Prostate gland (tissue), 2 donors: ENCODE data around the gene MICAL3. TPM values are rescaled to one million over a fixed set of nuclear protein-coding genes. Genes with fewer than 3 reads are reported as not detected.

ENCODE experiments used
- DNase-seq: peaks from one replicate; pipeline ENCODE4 v3.0.0-alpha.2; 2019; ENCODE audit warnings: low spot score
- H3K27ac ChIP-seq, 2 donors: fragments of 200-600 bp; sonication (generic); 2 replicates each; pipeline ENCODE4 v1.5.1; 2017 to 2019
- H3K27me3 ChIP-seq: fragments of 200-600 bp; sonication (generic); replicated peaks from 2 replicates; pipeline ENCODE4 v1.5.1; 2019; ENCODE audit not compliant: insufficient read depth
- H3K36me3 ChIP-seq, 2 donors: fragments of 200-600 bp; sonication (generic); 1 replicate in 1 of 2; 2 replicates in 1 of 2; pipeline versions ENCODE4 v1.5.1 to v1.8.1; 2017 to 2019
- H3K4me1 ChIP-seq: fragments of 200-600 bp; sonication (generic); replicated peaks from 2 replicates; pipeline ENCODE4 v1.5.1; 2019
- H3K4me3 ChIP-seq, 2 donors: fragments of 200-600 bp; sonication (generic); 2 replicates each; pipeline ENCODE4 v1.5.1; 2017 to 2019
- H3K9me3 ChIP-seq: fragments of 200-600 bp; sonication (generic); 2 replicates; pipeline ENCODE4 v1.5.1; 2017
- CTCF ChIP-seq, 4 experiments: fragments of 200-600 bp in 2 of 4; fragments of 450-650 bp in 2 of 4; sonication (generic) in 2 of 4; IDR thresholded peaks; 1 replicate in 3 of 4; 2 replicates in 1 of 4; pipeline ENCODE4 v1.5.1; 2016 to 2019; ENCODE audit warnings: antibody characterized with exemption in 4 of 4, mild to moderate bottlenecking in 2 of 4, moderate library complexity in 2 of 4
- POLR2A ChIP-seq: fragments of 450-650 bp; IDR thresholded peaks from one replicate; pipeline ENCODE4 v1.6.1; 2016; ENCODE audit warnings: antibody characterized with exemption, mild to moderate bottlenecking
- POLR2AphosphoS5 ChIP-seq: sonication (generic); formaldehyde crosslinking; IDR thresholded peaks from one replicate; pipeline ENCODE4 v1.6.1; 2017; ENCODE audit warnings: antibody characterized with exemption
- WGBS: methylation state at CpG from one replicate; pipeline ENCODE4 v1.1.5; 2018; 5-methylcytosine and 5-hydroxymethylcytosine counted together
- intact Hi-C: fragments of 100-400 bp; cut with DNase I; formaldehyde crosslinking; loops from one replicate; pipeline ENCODE4 v1.14.2; 2022
- total RNA-seq, 2 donors: library from RNA; depleted of rRNA; stranded (reverse); fragments of >200 nt; gene quantifications; one replicate each; pipeline ENCODE4 v1.1.0, GENCODE V29; 2016

MICAL3 gene
- total RNA-seq, 2 donors from 2014 or later, result 58.6 to 78.7 TPM

- intact Hi-C loops, result loop anchor here (5.0 kb wide), 1 partner anchor 35 kb away; no protein-coding TSS in a partner anchor
- H3K27me3 ChIP-seq, result no peaks in the 10 kb centered on the region
- H3K4me3 ChIP-seq, result no peak overlapping the region
- H3K9me3 ChIP-seq, result no peaks in the 10 kb centered on the region
- no peak for DNase-seq
- no peaks in the 10 kb centered on the region for H3K4me1 ChIP-seq
- TF ChIP-seq CTCF (IDR thresholded peaks at IDR 0.05) (no peak), POLR2AphosphoS5 (no peak), POLR2A (no peak)
- no peak overlapping the region for H3K27ac ChIP-seq
- no peaks in the 10 kb centered on the region for H3K36me3 ChIP-seq
- 73% methylated on average over 21 of the region's 21 CpGs for WGBS
These were observed 252.0 kb downstream of the MICAL3 start for GRCh38 chr22:17772249-17772957.

DNA sequence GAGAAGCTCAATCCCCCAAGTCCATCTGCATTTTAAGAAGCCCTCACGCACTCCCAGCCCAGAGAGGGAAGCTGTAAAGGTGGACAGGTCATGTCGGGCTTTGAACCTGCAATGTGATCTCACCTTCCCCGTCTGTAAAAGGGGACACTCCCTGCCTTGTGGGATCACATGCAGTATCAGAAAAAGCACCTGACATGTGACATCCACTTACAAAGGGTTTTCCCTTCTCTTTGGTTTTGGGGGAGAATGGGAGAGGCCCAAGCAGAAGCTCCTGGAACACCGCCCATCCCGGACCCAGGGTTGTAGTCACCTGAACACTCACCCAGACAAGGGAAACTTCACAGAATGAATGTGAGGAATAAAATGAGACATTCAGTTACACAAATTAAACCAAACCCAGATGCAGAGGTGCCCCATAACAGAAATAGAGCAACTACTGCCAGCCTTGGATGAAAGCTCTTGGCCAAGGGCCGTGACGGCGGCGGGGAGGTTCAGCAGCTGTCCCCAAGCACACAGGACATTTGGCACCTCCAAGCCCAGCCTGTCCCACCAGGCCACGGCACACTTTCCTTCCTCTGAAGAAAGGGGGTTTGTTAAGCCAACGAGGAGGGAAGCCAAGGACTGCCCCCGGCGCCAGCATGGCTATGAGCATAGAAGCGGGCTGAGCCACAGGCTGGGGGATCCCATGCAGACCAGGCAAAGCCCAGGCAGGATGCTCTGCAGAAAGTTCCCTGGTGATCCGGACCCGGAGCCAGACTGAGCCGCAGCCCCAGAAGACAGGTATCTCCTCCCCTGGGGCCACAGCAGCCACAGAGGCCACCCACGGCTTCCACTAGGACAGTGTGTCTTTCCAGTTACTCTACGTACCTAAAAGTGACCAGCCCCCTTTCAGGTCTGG, 253.9 kb downstream of the MICAL3 start:
- Histone ChIP-seq H3K27ac (no peak overlapping the region), H3K9me3 (no peaks in the 10 kb centered on the region), H3K4me1 (no peaks in the 10 kb centered on the region), H3K4me3 (no peak overlapping the region), H3K27me3 (no peaks in the 10 kb centered on the region), H3K36me3 (no peaks in the 10 kb centered on the region)
- intact Hi-C loops, result loop anchor here (5.0 kb wide), 1 partner anchor 33 kb away; no protein-coding TSS in a partner anchor
- TF ChIP-seq POLR2AphosphoS5 (no peak), POLR2A (no peak), CTCF (IDR thresholded peaks at IDR 0.05) (no peak)
- DNase-seq, result no peak
- WGBS, result 85% methylated on average over 19 of the region's 19 CpGs

GRCh38 chr22:17769716-17770082, 254.7 kb downstream of the MICAL3 start:
- TF ChIP-seq POLR2AphosphoS5 (no peak), POLR2A (no peak), CTCF (IDR thresholded peaks at IDR 0.05) (no peak)
- H3K9me3 ChIP-seq, result no peaks in the 10 kb centered on the region
- H3K4me3 ChIP-seq, result no peak overlapping the region
- no peaks in the 10 kb centered on the region for H3K36me3 ChIP-seq
- 78% methylated on average over 9 of the region's 9 CpGs for WGBS
- no peaks in the 10 kb centered on the region for H3K4me1 ChIP-seq
- no peaks in the 10 kb centered on the region for H3K27me3 ChIP-seq
- DNase-seq, result no peak
- intact Hi-C loops, result loop anchor here (5.0 kb wide), 1 partner anchor 32 kb away; no protein-coding TSS in a partner anchor
- H3K27ac ChIP-seq, result no peak overlapping the region

- H3K4me1 ChIP-seq, result no peaks in the 10 kb centered on the region
- no peaks in the 10 kb centered on the region for H3K36me3 ChIP-seq
- no peak overlapping the region for H3K27ac ChIP-seq
- intact Hi-C loops, result no loop called here
- TF ChIP-seq CTCF (IDR thresholded peaks at IDR 0.05), result no peak
- TF ChIP-seq POLR2A, result no peak
- TF ChIP-seq POLR2AphosphoS5, result no peak
- H3K27me3 ChIP-seq, result no peaks in the 10 kb centered on the region
- no peaks in the 10 kb centered on the region for H3K9me3 ChIP-seq
- no peak overlapping the region for H3K4me3 ChIP-seq
- 82% methylated on average over 14 of the region's 14 CpGs for WGBS
- DNase-seq, result no peak
These were observed 255.2 kb downstream of the MICAL3 start for GRCh38 chr22:17769013-17769715.
